Naive thymus-derived CD4-positive, alpha-beta T cell (primary cell): ENCODE measurements around the gene KIF26A. TPM values are rescaled to one million over a fixed set of nuclear protein-coding genes. Genes with fewer than 3 reads are reported as not detected.

Experiments
- ATAC-seq: fragments of 150-1000 bp; cut with Tn5 transposase; 2 replicates; pipeline ENCODE4 v1.10.0; 2021; ENCODE audit warnings: mild to moderate bottlenecking, moderate library complexity
- CTCF ChIA-PET: fragments of 350-600 bp; sonication (Branson Sonifier 250); formaldehyde crosslinking; loops from one replicate; lab custom pipeline; 2021; ENCODE audit warnings: antibody characterized with exemption; lab: Charles Lee
- POLR2A ChIA-PET: fragments of 350-600 bp; sonication (Branson Sonifier 250); formaldehyde crosslinking; loops from one replicate; lab custom pipeline; 2021; ENCODE audit warnings: antibody characterized with exemption, inconsistent platforms; lab: Charles Lee
- DNase-seq, 9 donors: peaks; one replicate each; pipeline versions ENCODE4 v3.0.0 to v3.0.0-alpha.2; 2020 to 2022; ENCODE audit warnings: mixed read lengths in 1 of 9
- H3K27ac ChIP-seq: one replicate; pipeline ENCODE4 v1.7.0; 2013; ENCODE audit warnings: mild to moderate bottlenecking, low read depth, low read length, moderate library complexity
- H3K27me3 ChIP-seq, 2 donors: one replicate each; pipeline ENCODE4 v1.7.0; 2013; ENCODE audit warnings: low read length in 2 of 2, mild to moderate bottlenecking in 2 of 2, moderate library complexity in 2 of 2; ENCODE audit not compliant: control insufficient read depth in 2 of 2, insufficient read depth in 2 of 2
- H3K36me3 ChIP-seq, 3 experiments: 1 replicate in 2 of 3; 2 replicates in 1 of 3; pipeline ENCODE4 v1.7.0; 2013; ENCODE audit warnings: low read length in 3 of 3, mild to moderate bottlenecking in 3 of 3, moderate library complexity in 1 of 3; ENCODE audit not compliant: insufficient read depth in 3 of 3, control insufficient read depth in 2 of 3
- H3K4me1 ChIP-seq, 2 donors: one replicate each; pipeline ENCODE4 v1.7.0; 2013; ENCODE audit warnings: low read length in 2 of 2, mild to moderate bottlenecking in 2 of 2, moderate library complexity in 1 of 2; ENCODE audit not compliant: control insufficient read depth in 2 of 2, insufficient read depth in 2 of 2
- H3K4me3 ChIP-seq: 2 replicates; pipeline ENCODE4 v1.7.0; 2013; ENCODE audit warnings: mild to moderate bottlenecking, low read length
- H3K9me3 ChIP-seq, 3 experiments: 1 replicate in 2 of 3; 2 replicates in 1 of 3; pipeline ENCODE4 v1.7.0; 2013; ENCODE audit warnings: low read length in 3 of 3; ENCODE audit not compliant: control insufficient read depth in 2 of 3
- H3K27ac Mint-ChIP-seq, 9 donors: one replicate each; pipeline ENCODE4 v1.8.0; 2020 to 2022; ENCODE audit warnings: mixed read lengths in 9 of 9, mild to moderate bottlenecking in 8 of 9, moderate library complexity in 5 of 9, inconsistent platforms in 2 of 9
- H3K27me3 Mint-ChIP-seq, 5 donors: one replicate each; pipeline ENCODE4 v1.8.0; 2021 to 2022; ENCODE audit warnings: mixed read lengths in 5 of 5, mild to moderate bottlenecking in 1 of 5
- H3K36me3 Mint-ChIP-seq, 5 donors: one replicate each; pipeline ENCODE4 v1.8.0; 2020 to 2022; ENCODE audit warnings: mixed read lengths in 5 of 5, mild to moderate bottlenecking in 3 of 5, inconsistent platforms in 1 of 5
- H3K4me1 Mint-ChIP-seq, 7 donors: one replicate each; pipeline ENCODE4 v1.8.0; 2020 to 2022; ENCODE audit warnings: mixed read lengths in 7 of 7, mild to moderate bottlenecking in 3 of 7, inconsistent platforms in 1 of 7
- H3K4me3 Mint-ChIP-seq, 10 donors: one replicate each; pipeline ENCODE4 v1.8.0; 2020 to 2022; ENCODE audit warnings: mild to moderate bottlenecking in 10 of 10, mixed read lengths in 10 of 10, moderate library complexity in 6 of 10, inconsistent platforms in 2 of 10
- H3K9me3 Mint-ChIP-seq, 11 donors: one replicate each; pipeline ENCODE4 v1.8.0; 2020 to 2022; ENCODE audit warnings: mixed read lengths in 11 of 11, mild to moderate bottlenecking in 4 of 11, inconsistent platforms in 1 of 11, moderate library complexity in 1 of 11
- intact Hi-C, 2 donors: fragments of 100-400 bp; cut with micrococcal nuclease; formaldehyde crosslinking; loops; one replicate each; pipeline ENCODE4 v1.15.1; 2023
- polyA plus RNA-seq, 2 donors: library from polyadenylated mRNA; unstranded; fragments of 300-500 nt; fragmentation: Illumina TruSeq; gene quantifications; one replicate each; pipeline ENCODE4 v1.2.3, GENCODE V29; 2021
- total RNA-seq, 6 experiments: library from RNA in 5 of 6; stranded (reverse) in 5 of 6; gene quantifications; 1 replicate in 5 of 6; 2 replicates in 1 of 6; pipeline ENCODE4 v1.2.3 and lab custom pipeline; 2021 to 2026

Gene KIF26A
- total and polyA plus RNA-seq, 7 experiments from 2014 or later, result 0.13 to 0.53 (median 0.17) TPM; not detected in 4

DNA sequence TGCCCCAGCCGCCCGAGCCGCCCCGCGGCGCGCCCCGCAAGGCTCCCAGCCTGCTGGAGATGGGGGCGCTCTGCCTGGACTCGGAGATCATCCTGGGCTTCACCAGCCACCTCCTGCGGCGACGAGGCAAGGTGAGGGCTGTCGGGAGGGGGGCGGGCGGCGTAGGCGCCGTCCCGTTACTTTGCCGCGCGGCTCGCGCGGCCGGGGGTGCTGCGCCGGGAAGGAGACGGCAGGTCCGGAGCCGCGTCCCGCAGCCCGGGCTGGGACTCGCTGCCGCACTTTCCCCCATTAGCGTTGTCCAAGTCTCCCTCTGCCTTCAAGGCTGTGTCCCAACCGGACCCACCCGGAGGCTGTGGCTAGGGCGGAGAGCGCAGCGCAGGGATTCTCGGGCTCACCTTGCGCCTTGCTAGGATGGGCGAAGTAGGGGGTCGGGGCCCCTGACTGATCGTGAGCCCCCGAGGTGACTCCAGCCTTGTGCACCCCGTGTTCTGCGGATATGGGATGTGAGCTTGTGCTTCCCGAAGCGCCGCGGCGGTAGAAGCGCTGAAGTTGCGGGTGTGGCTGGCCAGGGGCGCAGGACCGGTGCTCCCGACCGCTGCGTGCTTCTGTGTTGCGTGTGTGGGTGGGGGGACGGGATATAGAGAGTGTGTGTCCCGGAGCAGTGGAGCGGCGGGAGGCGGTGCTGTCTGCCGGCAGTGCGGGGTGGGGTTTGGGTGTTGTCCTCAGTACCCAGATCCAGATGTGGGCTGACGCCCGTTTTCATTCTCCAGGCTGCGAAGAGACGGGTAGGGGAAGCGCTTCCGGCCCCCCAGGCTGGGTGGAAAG lies 1.7 kb upstream of the KIF26A start:
- peaks cover 0 to 12% of the 10 kb centered on the region in 2 donors for H3K27me3 ChIP-seq
- POLR2A ChIA-PET, result no interaction called here
- CTCF ChIA-PET, result interaction anchor here (0.6 kb wide), 1 partner anchor 428 kb away, joined by 3 read pairs; no protein-coding TSS in a partner anchor
- no peak overlapping the region for H3K27ac Mint-ChIP-seq
- DNase-seq, result peak in 1 of 9 donors; percentile 4
- H3K36me3 Mint-ChIP-seq, result no peaks in the 10 kb centered on the region
- H3K4me3 ChIP-seq, result no peak overlapping the region
- H3K36me3 ChIP-seq, result no peaks in the 10 kb centered on the region
- peak overlapping the region in 9 of 10 donors; percentile 25 to 79 (median 51) for H3K4me3 Mint-ChIP-seq
- H3K4me1 Mint-ChIP-seq, result peaks cover 0 to 10% (median 5%) of the 10 kb centered on the region in 7 donors
- H3K9me3 Mint-ChIP-seq, result peaks cover 0 to 1% (median 0%) of the 10 kb centered on the region in 11 donors
- H3K27me3 Mint-ChIP-seq, result peaks cover 28 to 45% (median 36%) of the 10 kb centered on the region in 5 donors
- intact Hi-C loops, result loop anchor here in 1 of 2 donors (1.0 to 5.0 kb wide), 3 partner anchors 58 to 571 kb away; no protein-coding TSS in a partner anchor
- H3K4me1 ChIP-seq, result no peaks in the 10 kb centered on the region
- no peaks in the 10 kb centered on the region for H3K9me3 ChIP-seq
- no peak overlapping the region for H3K27ac ChIP-seq
- no peak for ATAC-seq

DNA sequence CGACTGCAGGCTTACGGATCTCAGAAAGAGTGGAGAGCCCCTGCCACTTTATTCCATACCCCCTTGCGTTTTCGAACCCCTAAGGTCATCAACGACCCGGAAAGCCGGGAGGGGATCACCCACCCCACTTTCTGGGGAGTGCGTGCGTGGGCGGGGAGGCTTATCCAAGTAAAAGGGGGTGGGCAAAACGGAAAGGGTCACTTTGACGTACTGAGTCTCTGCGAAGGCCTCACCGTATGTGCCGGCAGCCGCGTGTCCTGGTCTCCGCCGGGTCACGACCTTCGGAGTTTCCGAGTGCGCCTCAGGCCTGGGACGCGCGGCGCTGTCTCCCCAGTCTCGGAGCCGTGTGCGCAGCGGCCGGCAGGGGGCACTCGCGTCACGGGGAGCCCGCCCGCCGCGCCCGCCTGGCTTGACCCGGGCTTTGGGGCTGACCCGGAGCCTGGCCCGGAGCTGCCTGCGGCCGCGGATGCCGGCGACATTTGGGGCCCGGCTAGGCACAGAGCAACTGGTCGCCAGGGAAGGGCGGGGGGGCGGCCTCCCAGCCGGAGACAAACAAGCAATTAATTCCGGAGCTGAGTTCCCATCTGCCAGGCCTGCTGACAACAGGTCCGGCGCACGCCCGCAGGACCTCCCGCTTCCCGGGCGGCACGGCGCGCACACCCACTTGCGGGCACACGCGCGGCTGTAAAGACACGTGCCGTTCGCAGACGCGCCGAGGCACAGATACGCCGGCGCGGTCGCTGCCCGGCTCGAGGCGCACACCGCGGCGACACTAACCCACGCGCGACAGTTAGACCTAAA lies 890 bp upstream of the KIF26A start:
- ChIA-PET CTCF (interaction anchor here (0.7 to 0.9 kb wide), 4 partner anchors 262 to 428 kb away, joined by 3 to 4 read pairs (median 3); no protein-coding TSS in a partner anchor), POLR2A (no interaction called here)
- Mint-ChIP-seq H3K4me1 (peaks cover 0 to 10% (median 5%) of the 10 kb centered on the region in 7 donors), H3K27ac (no peak overlapping the region), H3K36me3 (no peaks in the 10 kb centered on the region), H3K4me3 (peak overlapping the region; percentile 25 to 81 (median 63)), H3K27me3 (peaks cover 20 to 41% (median 29%) of the 10 kb centered on the region in 5 donors), H3K9me3 (no peaks in the 10 kb centered on the region)
- Histone ChIP-seq H3K4me3 (no peak overlapping the region), H3K27me3 (peaks cover 0 to 12% of the 10 kb centered on the region in 2 donors), H3K36me3 (no peaks in the 10 kb centered on the region), H3K4me1 (no peaks in the 10 kb centered on the region), H3K27ac (no peak overlapping the region), H3K9me3 (no peaks in the 10 kb centered on the region)
- intact Hi-C loops, result loop anchor here (1.0 to 5.0 kb wide), 4 partner anchors 59 to 570 kb away; no protein-coding TSS in a partner anchor
- DNase-seq (peak; percentile 8 to 77 (median 48)), ATAC-seq (peak; percentile 72)

DNA sequence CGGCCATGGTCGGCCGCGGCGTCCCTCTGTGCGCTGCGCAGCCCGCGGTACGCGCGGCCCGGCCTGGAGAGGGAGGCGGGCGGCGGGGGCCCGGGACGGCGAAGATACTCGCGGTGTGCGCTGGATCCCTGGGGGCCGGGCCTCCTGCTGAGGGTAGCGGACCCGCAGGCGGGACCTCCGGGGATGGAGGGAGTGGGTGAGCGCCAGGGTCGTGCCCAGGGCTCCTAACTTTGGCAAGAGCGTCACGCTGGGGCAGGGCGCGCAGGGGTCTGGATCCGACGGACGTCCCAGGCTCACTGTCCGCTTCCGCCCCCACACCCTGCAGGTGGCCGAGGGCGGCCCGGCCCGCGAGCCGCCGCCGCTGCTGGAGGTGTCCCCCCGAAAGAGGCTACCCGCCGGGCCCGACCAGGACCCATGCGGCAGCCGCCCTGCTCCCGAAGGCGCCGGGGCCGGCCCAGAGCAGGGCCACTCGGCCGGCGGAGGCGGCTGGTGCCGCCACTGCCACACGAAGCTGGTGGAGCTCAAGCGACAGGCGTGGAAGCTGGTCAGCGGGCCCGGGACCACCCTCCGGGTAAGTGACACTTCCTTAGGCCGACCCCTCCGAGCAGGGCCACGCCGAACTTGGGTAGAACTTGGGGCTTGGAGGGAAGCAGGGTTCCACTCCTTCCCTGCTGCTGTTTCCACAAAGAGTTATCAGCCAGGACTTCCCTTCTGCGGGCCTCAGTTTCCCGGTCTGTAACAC lies 502 bp downstream of the KIF26A start:
- Mint-ChIP-seq H3K27me3 (peaks cover 15 to 37% (median 25%) of the 10 kb centered on the region in 5 donors), H3K27ac (no peak overlapping the region), H3K9me3 (no peaks in the 10 kb centered on the region), H3K4me1 (peaks cover 0 to 10% (median 5%) of the 10 kb centered on the region in 7 donors), H3K4me3 (peak overlapping the region in 2 of 10 donors; percentile 41 to 63), H3K36me3 (no peaks in the 10 kb centered on the region)
- peak in 1 of 9 donors; percentile 5 for DNase-seq
- Histone ChIP-seq H3K27ac (no peak overlapping the region), H3K27me3 (peaks cover 0 to 12% of the 10 kb centered on the region in 2 donors), H3K4me3 (no peak overlapping the region), H3K36me3 (no peaks in the 10 kb centered on the region), H3K4me1 (no peaks in the 10 kb centered on the region), H3K9me3 (no peaks in the 10 kb centered on the region)
- intact Hi-C loops, result loop anchor here (1.0 to 5.0 kb wide), 2 partner anchors 425 to 568 kb away; no protein-coding TSS in a partner anchor
- ATAC-seq, result no peak
- ChIA-PET CTCF (interaction anchor here (1.0 to 2.7 kb wide), 2 partner anchors 10 to 426 kb away, joined by 3 to 10 read pairs; no protein-coding TSS in a partner anchor), POLR2A (no interaction called here)

DNA sequence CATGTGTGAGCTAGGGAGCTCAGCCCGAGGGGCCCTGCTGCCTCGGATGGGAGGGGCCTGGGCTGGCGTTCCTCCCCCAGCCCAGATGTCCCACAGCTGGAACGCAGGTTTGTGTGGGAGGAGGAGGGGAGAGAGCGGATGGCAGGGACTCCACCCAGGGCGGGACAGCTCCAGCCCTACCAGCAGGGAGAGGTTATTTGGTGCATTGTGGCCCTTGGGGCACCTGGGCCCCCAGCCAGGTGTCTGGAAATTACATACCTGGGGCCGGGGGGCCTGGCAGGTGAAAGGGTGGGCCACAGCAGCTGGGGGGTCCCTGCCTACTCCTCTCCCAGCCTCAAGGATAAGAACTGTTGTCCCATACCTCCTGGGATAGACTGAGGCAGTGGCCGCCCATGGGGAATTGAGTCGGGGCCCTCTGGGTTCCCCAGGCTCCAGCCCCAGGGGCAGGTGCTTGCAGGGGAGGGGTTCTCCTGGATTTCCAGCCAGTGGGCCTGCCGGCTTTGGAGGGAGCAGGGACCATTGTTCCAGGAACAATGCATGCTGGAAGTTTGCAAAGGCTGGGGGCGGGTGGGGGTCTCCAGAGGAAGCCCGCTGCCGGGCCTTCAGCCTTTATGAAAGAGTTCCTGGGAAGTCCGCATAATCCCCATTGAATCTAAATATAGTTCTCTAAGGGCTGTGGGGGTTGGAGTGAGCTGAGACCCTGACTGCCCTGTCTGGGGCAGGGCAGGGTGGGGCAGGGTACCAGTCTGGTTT lies 1.2 kb downstream of the KIF26A start:
- Histone ChIP-seq H3K4me3 (no peak overlapping the region), H3K27me3 (peaks cover 0 to 9% of the 10 kb centered on the region in 2 donors), H3K36me3 (no peaks in the 10 kb centered on the region), H3K4me1 (no peaks in the 10 kb centered on the region), H3K9me3 (no peaks in the 10 kb centered on the region), H3K27ac (no peak overlapping the region)
- peak overlapping the region in 3 of 10 donors; percentile 25 to 63 (median 41) for H3K4me3 Mint-ChIP-seq
- H3K4me1 Mint-ChIP-seq, result peaks cover 0 to 10% (median 5%) of the 10 kb centered on the region in 7 donors
- no peak overlapping the region for H3K27ac Mint-ChIP-seq
- ChIA-PET POLR2A (no interaction called here), CTCF (interaction anchor here (0.6 to 2.7 kb wide), 3 partner anchors 11 to 425 kb away, joined by 3 to 10 read pairs (median 4); no protein-coding TSS in a partner anchor)
- no peaks in the 10 kb centered on the region for H3K36me3 Mint-ChIP-seq
- intact Hi-C loops, result loop anchor here in 1 of 2 donors (5.0 kb wide), 1 partner anchor 568 kb away; no protein-coding TSS in a partner anchor
- H3K9me3 Mint-ChIP-seq, result no peaks in the 10 kb centered on the region
- ATAC-seq, result no peak
- DNase-seq, result peak in 1 of 9 donors; percentile 4
- H3K27me3 Mint-ChIP-seq, result peaks cover 12 to 31% (median 21%) of the 10 kb centered on the region in 5 donors

DNA sequence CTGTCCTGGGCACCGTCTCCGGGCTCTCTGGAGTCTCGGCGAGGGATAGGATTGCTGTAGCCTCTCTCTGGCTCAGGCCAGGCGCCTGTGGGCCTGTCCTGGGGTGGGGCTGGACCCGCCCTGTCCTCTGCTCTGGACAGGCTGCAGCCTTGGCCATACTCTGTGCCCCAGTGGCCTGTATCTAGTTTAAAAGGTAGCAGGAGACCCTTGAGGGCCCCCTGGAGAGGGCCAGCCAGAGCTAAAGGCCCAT lies 1.8 kb downstream of the KIF26A start:
- peak overlapping the region in 2 of 10 donors; percentile 18 to 25 for H3K4me3 Mint-ChIP-seq
- intact Hi-C loops, result no loop called here
- Histone ChIP-seq H3K27ac (no peak overlapping the region), H3K4me1 (no peaks in the 10 kb centered on the region), H3K4me3 (no peak overlapping the region), H3K27me3 (peaks cover 0 to 6% of the 10 kb centered on the region in 2 donors), H3K36me3 (no peaks in the 10 kb centered on the region), H3K9me3 (no peaks in the 10 kb centered on the region)
- H3K27me3 Mint-ChIP-seq, result peaks cover 8 to 26% (median 16%) of the 10 kb centered on the region in 5 donors
- no peaks in the 10 kb centered on the region for H3K9me3 Mint-ChIP-seq
- POLR2A ChIA-PET, result no interaction called here
- CTCF ChIA-PET, result interaction anchor here (0.6 to 2.7 kb wide), 2 partner anchors 126 to 424 kb away, joined by 4 to 10 read pairs; no protein-coding TSS in a partner anchor
- no peak for ATAC-seq
- H3K36me3 Mint-ChIP-seq, result no peaks in the 10 kb centered on the region
- no peak for DNase-seq
- H3K4me1 Mint-ChIP-seq, result peaks cover 0 to 10% (median 5%) of the 10 kb centered on the region in 7 donors
- no peak overlapping the region for H3K27ac Mint-ChIP-seq
